HepG2 (cell line): Measurements from ENCODE around the gene SMAD3. TPM values are rescaled to one million over a fixed set of nuclear protein-coding genes. Genes with fewer than 3 reads are reported as not detected.

Experiments used
- AHR ChIP-seq: IDR thresholded peaks from 2 replicates; pipeline ENCODE4 v1.6.1; 2018; ENCODE audit warnings: missing genetic modification reagents, missing compliant biosample characterization
- ETS1 ChIP-seq: sonication (generic); formaldehyde crosslinking; IDR thresholded peaks from 2 replicates; pipeline ENCODE4 v1.4.0; 2020; ENCODE audit warnings: missing genetic modification reagents
- HNF4A ChIP-seq: sonication (generic); formaldehyde crosslinking; IDR thresholded peaks from 2 replicates; pipeline ENCODE4 v1.4.0; 2020; ENCODE audit warnings: missing genetic modification reagents
- IRF1 ChIP-seq: sonication (generic); formaldehyde crosslinking; IDR thresholded peaks from 2 replicates; pipeline ENCODE4 v1.4.0; 2020; ENCODE audit warnings: low read depth, mild to moderate bottlenecking, missing genetic modification reagents
- NFKBIZ ChIP-seq: IDR thresholded peaks from 2 replicates; pipeline ENCODE4 v1.6.1; 2018; ENCODE audit warnings: missing genetic modification reagents, missing compliant biosample characterization
- PHF20 ChIP-seq: sonication (generic); formaldehyde crosslinking; IDR thresholded peaks from 2 replicates; pipeline ENCODE4 v1.5.0; 2020; ENCODE audit warnings: mild to moderate bottlenecking, missing genetic modification reagents
- RFX5 ChIP-seq: IDR thresholded peaks from 2 replicates; pipeline ENCODE4 v1.6.1; 2011; ENCODE audit warnings: low read depth, low read length, improper control_type of control experiment
- RXRA ChIP-seq: sonication (generic); formaldehyde crosslinking; IDR thresholded peaks from 2 replicates; pipeline ENCODE4 v1.5.1; 2020; ENCODE audit warnings: missing genetic modification reagents
- SIX4 ChIP-seq: sonication (generic); formaldehyde crosslinking; IDR thresholded peaks from 2 replicates; pipeline ENCODE4 v1.4.0; 2020; ENCODE audit warnings: missing genetic modification reagents
- SOX5 ChIP-seq: IDR thresholded peaks from 2 replicates; pipeline ENCODE4 v1.6.1; 2016; ENCODE audit warnings: borderline replicate concordance
- TCF7 ChIP-seq: sonication (generic); IDR thresholded peaks from 2 replicates; pipeline ENCODE4 v1.6.1; 2016; ENCODE audit warnings: antibody characterized with exemption, low read depth
- U2AF1 ChIP-seq: fragments of 200-400 bp; formaldehyde crosslinking; optimal IDR thresholded peaks from 2 replicates; pipeline ENCODE3; 2017; ENCODE audit warnings: mild to moderate bottlenecking, low read depth, low read length
- ZHX1 ChIP-seq: sonication (generic); formaldehyde crosslinking; IDR thresholded peaks from 2 replicates; pipeline ENCODE4 v1.8.1; 2022; ENCODE audit warnings: low read depth, mild to moderate bottlenecking, missing genetic modification reagents
- ZNF121 ChIP-seq: sonication (generic); formaldehyde crosslinking; IDR thresholded peaks from 2 replicates; pipeline ENCODE4 v1.5.0; 2020; ENCODE audit warnings: mild to moderate bottlenecking, missing genetic modification reagents
- ZNF235 ChIP-seq: sonication (generic); formaldehyde crosslinking; IDR thresholded peaks from 2 replicates; pipeline ENCODE4 v1.8.1; 2023; ENCODE audit warnings: mild to moderate bottlenecking, missing genetic modification reagents, borderline replicate concordance
- ZNF432 ChIP-seq: sonication (generic); formaldehyde crosslinking; IDR thresholded peaks from 2 replicates; pipeline ENCODE4 v1.5.0; 2020; ENCODE audit warnings: missing genetic modification reagents, mild to moderate bottlenecking, borderline replicate concordance
- ZNF451 ChIP-seq: sonication (generic); formaldehyde crosslinking; IDR thresholded peaks from 2 replicates; pipeline ENCODE4 v1.5.0; 2020; ENCODE audit warnings: mild to moderate bottlenecking, missing genetic modification reagents
- ZNF567 ChIP-seq: sonication (generic); formaldehyde crosslinking; IDR thresholded peaks from 2 replicates; pipeline ENCODE4 v1.8.1; 2023; ENCODE audit warnings: mild to moderate bottlenecking, missing genetic modification reagents, borderline replicate concordance
- ZNF776 ChIP-seq: sonication (generic); formaldehyde crosslinking; IDR thresholded peaks from 2 replicates; pipeline ENCODE4 v1.4.0; 2020; ENCODE audit warnings: mild to moderate bottlenecking, missing genetic modification reagents
- ZSCAN25 ChIP-seq: sonication (generic); formaldehyde crosslinking; IDR thresholded peaks from 2 replicates; pipeline ENCODE4 v1.8.0; 2022; ENCODE audit warnings: mild to moderate bottlenecking, missing genetic modification reagents
- polyA plus RNA-seq, 8 experiments: library from polyadenylated mRNA; depleted of rRNA in 3 of 8; stranded (reverse) in 7 of 8; unstranded in 1 of 8; fragments of >200 nt; fragmentation: Illumina TruSeq in 4 of 8; extraction: Trizol in 4 of 8; gene quantifications; 2 replicates each; pipeline versions ENCODE4 v1.2.1 to v1.2.3, GENCODE V29; 2011 to 2016; ENCODE audit warnings: low read depth in 4 of 8, missing spikeins in 1 of 8, mixed read lengths in 1 of 8; ENCODE audit not compliant: insufficient read depth in 1 of 8
- total RNA-seq, 5 experiments: library from RNA; depleted of rRNA; stranded (reverse); fragments of >200 nt; fragmentation: Illumina TruSeq; extraction: Trizol; gene quantifications; 2 replicates each; pipeline ENCODE4 v1.2.3, GENCODE V29; 2016; ENCODE audit warnings: low read depth in 1 of 5
- TF ChIP-seq, protein P1 (sequence below): sonication (generic); formaldehyde crosslinking; conservative IDR thresholded peaks from 2 replicates; pipeline ENCODE4 v1.8.1; 2023; ENCODE audit warnings: missing genetic modification reagents
- TF ChIP-seq, protein P2 (sequence below): fragments of 450-650 bp; IDR thresholded peaks from 2 replicates; pipeline ENCODE4 v1.6.1; 2016

Gene SMAD3
- total and polyA plus RNA-seq, 2 of the 13 experiments (the other 11 are each of a cell fraction or from before 2014, with no cell fraction given), result 8.6 to 56.3 TPM

DNA sequence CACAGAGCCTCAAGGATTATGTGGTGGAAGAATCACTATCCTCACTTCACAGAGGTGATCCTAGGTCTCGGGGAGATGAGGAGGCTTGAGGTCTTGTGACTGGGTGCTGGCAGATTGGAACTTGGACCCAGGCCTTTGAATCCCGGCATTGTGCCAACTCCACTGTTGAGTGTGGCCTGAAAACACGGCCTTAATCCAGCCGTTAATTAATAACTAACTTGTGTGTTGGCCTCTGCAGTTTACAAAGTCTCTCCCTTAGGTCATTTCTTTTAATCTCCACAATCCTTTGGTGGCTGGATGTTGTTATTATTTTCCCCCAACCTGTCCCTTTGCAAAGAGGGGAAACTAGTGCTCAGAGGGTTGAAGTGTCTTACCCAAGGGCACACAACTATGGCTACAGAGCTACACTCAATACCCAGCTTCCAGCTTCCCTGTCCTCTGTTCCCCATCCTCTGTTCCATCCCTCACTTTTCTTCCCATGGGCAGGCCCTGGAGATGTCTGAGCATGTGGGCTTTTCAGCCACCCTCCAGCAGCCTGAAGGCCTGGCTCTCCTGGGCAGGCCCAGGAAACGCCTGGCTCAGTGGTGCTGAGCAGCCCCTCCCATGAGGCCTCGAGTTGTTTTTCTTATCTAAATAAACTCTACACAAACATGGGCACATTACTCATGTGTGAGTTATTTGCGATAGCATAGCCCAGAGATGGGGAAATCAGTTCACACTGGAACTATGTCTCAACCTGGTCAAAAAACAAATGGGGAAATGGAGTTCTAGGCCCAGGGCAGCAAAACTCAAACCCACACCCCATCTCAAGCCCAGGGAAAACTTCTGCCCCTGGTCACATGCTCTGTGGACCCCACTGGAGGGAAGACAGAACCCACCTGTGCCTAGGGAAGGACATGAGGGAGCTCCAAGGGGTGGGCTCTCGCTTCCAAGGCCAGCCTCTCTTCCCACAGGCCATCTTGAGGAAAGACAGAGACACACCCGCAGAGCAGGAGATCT, 16.8 kb upstream of the SMAD3 start (continued):
- no peak for TF ChIP-seq ZHX1
- TF ChIP-seq RFX5, result no peak
- no peak for TF ChIP-seq PHF20
- 0 out of 2 replicates have a peak, but pooled peaks have one; percentile 33 for TF ChIP-seq ZNF121
- TF ChIP-seq U2AF1, result peak; percentile 64
- peak; percentile 70; the same call in 1 of the 2 replicates for TF ChIP-seq SOX5
- TF ChIP-seq, protein P1, sequence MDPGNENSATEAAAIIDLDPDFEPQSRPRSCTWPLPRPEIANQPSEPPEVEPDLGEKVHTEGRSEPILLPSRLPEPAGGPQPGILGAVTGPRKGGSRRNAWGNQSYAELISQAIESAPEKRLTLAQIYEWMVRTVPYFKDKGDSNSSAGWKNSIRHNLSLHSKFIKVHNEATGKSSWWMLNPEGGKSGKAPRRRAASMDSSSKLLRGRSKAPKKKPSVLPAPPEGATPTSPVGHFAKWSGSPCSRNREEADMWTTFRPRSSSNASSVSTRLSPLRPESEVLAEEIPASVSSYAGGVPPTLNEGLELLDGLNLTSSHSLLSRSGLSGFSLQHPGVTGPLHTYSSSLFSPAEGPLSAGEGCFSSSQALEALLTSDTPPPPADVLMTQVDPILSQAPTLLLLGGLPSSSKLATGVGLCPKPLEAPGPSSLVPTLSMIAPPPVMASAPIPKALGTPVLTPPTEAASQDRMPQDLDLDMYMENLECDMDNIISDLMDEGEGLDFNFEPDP (CRISPR knock-in tag), result no peak
- TF ChIP-seq AHR, result no peak; the same call in 1 of the 2 replicates
- TF ChIP-seq ZNF235 (CRISPR knock-in tag), result no peak
- no peak for TF ChIP-seq ZSCAN25
- no peak; the same call in 1 of the 2 replicates for TF ChIP-seq SIX4 (CRISPR knock-in tag)
- no peak for TF ChIP-seq IRF1
- TF ChIP-seq HNF4A (CRISPR knock-in tag), result peak; percentile 90
- TF ChIP-seq TCF7, result peak; percentile 48; the same call in 1 of the 2 replicates
- TF ChIP-seq, protein P2, sequence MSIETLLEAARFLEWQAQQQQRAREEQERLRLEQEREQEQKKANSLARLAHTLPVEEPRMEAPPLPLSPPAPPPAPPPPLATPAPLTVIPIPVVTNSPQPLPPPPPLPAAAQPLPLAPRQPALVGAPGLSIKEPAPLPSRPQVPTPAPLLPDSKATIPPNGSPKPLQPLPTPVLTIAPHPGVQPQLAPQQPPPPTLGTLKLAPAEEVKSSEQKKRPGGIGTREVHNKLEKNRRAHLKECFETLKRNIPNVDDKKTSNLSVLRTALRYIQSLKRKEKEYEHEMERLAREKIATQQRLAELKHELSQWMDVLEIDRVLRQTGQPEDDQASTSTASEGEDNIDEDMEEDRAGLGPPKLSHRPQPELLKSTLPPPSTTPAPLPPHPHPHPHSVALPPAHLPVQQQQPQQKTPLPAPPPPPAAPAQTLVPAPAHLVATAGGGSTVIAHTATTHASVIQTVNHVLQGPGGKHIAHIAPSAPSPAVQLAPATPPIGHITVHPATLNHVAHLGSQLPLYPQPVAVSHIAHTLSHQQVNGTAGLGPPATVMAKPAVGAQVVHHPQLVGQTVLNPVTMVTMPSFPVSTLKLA, result peak; percentile 50; the same call in 1 of the 2 replicates
- TF ChIP-seq ZNF451 (CRISPR knock-in tag), result no peak
- TF ChIP-seq ETS1, result no peak; the same call in 1 of the 2 replicates
- TF ChIP-seq ZNF432 (CRISPR knock-in tag), result no peak
- peak; percentile 19 for TF ChIP-seq RXRA (CRISPR knock-in tag)
- TF ChIP-seq ZNF776 (CRISPR knock-in tag), result no peak
- TF ChIP-seq ZNF567 (CRISPR knock-in tag), result peak; percentile 18; the same call in 1 of the 2 replicates
- TF ChIP-seq NFKBIZ (CRISPR knock-in tag), result no peak
